ENCODE measurements around the gene ACTG1.
A peak's percentile ranks its signal among the peaks of the same experiment; 100 is the strongest.

ACTG1 gene

DNA sequence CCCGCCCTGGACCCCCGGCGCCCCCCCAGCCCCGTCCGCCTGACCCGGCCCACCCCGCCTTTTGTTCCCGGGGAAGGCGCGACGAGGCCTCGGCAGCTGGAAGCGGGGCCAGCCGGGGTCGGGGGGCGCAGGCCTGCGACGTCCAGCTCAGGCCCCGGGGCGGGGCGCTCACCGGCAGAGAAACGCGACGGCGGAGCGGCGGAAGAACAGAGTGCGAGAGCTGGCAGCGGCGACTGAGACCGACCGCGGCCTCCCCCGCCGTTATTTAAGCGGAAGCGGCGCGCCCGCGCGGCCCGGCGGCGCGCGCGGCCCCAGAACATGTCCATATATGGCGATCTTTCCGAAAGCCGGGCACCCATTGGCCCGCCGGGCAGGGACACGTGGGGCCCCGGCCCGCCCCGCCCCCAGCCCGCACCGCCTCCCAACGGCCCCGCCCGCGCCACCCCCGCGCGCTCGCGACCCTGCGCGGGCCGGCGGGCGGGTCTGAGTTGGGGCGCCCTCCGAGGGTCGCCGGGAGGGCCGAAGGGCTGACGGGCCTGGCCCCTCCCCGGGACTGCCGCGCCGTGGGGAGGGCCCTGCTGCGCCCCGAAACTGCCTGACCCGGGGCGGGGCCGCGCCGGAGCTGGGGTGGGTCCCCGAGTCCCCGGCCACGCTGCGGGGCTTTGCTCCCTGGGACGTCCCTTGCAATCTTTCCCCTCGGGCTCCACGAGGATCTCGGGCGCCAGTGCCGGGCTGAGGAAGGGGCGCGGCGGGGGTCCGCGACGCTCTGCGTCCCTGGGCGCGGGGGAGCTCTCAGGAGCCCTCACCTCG, at the start of gene ACTG1:
TSS of gene ACTG1 (minus strand) at position 238 of the 810 bp plus-strand sequence. CDS start 445 bp downstream, outside the sequence.
- peak; percentile 83 for DNase-seq (ENCODE audit: low read depth)

DNA sequence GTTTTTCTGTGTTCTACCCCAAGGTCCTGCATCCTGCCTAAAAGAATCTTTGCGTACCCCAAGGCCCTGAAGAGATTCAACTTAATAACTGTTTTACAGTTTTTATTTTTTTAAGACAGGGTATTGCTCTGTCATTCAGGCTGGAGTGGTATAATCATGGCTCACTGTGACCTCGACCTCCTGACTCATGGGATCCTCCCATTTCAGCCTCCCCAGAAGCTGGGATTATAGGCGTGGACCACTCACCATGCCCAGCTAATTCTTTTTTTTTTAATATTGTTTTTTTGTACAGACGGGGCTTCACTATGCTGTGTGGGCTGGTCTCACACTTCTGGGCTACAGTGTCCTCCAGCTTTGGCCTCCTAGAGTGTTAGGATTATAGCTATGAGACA, 48.9 kb upstream of the ACTG1 start:
- DNase-seq (ENCODE audit: low read depth), result no peak

DNA sequence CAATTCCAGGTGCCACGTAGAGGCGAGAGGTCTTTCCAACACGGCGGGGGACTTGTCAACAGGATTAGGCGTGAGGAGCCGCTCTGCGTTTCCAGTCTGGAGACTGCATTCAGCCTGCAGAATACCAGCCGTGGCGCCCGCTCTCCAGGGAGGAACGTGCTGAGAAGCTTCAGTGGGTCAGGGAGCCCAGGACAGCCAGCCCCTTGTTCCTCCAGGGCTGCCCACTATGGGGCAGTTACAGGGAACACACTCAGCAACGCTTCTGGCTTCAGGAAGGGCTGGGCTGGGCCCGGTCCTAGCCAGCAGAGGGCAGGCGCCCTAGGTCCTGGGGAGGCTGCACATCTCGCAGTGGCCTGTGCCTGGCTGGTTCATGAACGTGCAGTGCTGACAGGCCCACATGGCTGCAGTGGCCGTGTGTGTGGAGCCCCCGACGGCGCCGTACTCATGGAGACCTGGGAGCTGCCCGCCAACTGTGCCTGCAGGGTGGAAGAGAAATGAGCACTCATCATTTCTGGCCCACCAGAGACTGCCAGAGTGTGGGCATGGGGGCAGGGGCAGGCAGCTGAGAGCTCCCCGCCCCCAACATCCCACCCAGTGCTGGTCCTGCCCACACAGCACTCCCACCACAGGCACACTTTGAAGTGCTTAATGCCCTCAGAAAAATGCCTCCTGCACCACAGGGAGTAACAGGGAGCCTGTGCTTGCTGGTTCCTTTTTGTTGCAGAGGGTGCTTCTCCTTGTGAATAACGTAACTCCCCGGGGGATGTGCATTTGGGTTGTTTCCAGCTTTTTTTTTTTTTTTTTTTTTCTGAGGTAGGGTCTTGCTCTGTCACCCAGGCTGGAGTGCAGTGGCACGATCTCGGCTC, 46.6 kb upstream of the ACTG1 start:
- no peak for DNase-seq (ENCODE audit: low read depth)

DNA sequence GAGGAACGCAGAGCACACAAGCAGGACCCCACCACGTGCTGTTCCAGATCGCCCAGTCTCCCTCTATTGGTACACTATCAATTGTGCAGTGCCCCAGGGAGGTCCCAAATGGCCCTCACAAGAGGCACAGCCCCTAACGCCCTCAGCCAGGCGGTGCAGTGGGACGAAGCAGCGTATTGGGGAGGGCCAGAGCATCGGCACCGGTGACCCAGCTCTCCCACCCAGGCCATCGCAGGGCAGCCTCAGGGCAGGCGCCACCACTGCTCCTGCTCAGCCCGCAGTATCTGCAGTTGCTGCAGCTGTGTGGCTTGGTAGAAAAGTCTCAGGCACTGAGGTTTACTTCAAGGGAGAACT, 45.5 kb upstream of the ACTG1 start:
- DNase-seq (ENCODE audit: low read depth), result no peak

DNA sequence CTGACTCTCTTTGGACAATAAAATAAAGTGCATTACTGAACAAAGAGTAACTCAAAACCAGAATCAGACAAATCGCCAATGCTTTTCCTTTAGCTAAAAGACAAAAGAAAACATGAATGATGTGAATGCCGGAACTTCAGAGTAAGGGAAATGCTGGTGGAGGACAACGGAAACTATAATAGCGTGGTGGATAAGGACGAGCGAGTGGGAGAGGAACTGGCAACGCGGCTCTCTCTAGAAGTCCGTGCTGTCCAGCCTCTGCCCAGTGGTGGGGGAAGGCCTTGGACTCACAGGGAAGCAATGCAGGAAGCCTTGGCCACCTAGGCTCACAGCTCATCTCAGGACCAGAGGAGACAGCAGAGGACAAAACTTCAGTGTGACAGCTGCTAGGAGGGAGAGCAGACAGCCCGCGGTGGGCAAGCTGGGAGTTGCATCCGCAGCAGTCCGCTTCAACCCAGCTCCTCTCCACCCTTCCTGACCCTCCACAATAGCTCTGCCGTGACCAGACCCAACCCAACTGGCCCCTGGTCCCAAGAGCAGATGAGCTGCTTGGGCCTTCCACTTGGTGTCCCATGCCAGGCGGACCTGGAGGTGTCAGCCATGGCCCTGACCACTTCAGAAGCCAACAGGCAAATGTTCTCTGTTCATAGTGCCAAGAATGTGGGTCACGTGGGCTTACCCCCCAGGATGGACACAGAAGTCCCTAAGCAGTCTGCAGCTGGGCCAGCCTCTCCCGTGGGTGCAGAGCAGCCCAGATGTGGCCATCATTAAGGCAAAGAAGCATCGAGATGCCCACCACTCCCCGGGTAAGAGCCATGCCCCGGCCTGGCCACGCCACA, 44.9 kb upstream of the ACTG1 start:
- DNase-seq (ENCODE audit: low read depth), result no peak

DNA sequence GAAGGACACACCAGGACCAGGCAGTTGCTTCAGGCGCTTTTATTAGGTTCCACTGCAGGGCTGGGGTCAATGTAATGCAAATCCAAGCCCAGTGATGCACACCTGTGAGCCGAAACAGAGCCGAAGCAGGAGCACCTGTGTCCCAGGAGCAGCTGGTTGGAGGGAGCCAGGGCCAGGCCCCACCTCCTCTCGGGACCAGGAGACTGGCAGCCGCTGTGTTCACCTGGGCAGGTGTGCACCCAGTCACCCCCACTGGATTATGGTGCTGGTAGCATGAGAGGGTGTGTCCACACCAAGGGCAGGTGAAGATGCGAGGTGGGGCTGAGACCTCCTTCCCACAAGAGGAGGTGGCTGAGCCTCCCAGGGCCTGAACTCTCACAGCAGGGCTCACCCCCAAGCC, 44.3 kb upstream of the ACTG1 start:
- DNase-seq (ENCODE audit: low read depth), result no peak

DNA sequence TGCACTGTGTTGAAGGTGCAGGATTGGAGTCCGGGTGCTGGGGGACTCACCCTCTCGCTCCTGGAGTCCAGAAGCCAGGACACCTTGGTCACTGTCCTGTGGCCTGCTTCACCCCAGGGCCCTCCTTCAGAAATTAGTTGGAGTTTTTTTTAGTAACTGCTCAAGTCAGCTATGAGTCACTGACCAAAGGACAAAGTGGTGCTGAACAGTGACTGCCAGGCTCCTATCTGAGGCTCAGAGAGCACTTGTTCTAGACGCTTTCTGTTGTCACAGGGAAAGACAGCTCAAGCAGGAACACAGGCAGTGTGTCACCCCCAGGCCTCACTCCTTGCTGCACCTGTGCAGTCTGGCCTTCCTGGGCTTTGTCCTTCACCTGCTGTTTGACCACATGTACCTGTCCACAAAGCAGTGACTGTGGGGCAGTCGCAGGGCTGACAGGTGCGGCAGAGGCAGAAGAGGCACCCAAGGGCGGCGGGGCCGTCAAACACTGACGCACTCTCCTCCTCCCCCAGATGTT, 43.6 kb upstream of the ACTG1 start:
- no peak for DNase-seq (ENCODE audit: low read depth)

DNA sequence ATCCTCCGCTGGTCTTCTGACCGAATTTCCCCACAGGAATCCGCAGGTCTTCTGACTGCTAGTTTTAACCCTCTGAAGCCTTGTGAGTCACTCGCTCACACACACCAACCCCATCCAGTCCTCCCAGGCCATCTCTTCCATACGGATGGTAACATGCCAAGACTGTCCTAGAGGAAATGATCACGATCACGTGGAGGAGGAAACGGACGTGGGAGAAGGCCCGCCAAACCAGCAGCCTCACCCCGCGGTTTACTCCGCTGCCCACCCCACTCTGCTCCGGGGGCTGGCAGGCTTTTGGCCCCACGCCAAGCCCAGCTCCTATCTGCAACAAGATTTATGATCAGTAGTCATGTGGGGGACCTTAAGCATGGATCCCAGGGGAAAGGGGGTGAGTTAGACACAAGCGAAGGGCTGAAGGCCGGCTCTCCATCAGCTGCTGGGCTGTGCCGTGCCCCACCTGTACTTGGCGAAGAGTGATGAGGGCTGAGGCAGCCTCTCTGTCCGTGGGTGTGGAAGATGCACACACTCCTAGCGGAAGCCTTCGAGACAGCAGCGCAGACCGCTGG, 41.1 kb upstream of the ACTG1 start:
- DNase-seq (ENCODE audit: low read depth), result no peak

DNA sequence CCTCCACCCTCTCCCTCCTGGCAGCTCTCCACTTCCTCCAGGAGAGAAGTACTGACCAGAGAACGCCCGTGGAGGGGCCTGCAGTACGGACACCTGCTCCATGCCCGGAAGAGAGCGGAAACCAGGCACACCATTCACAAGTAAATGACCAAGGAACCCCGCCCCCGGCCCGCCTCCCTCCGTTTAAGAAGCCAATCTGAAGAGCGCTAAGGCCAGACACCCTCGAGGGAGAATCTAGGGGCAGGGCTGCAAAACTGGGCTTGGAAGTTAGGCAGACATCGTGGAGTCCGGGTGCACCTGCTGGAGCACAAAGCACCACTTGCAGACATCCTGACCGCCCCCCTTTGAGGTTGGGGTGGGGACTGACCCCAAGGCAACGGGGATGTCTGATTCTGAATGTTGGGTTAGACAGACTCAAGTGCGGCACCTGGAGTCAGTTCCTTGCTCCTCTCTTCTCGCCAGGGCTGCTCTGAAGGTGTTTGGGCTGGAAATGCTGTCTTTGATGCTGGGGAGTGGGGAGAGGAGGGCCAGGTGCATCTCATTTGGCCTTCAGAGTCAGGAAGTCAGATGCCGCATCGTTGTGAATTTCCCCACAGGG, 40.5 kb upstream of the ACTG1 start:
- peak; percentile 70 for DNase-seq (ENCODE audit: low read depth)

DNA sequence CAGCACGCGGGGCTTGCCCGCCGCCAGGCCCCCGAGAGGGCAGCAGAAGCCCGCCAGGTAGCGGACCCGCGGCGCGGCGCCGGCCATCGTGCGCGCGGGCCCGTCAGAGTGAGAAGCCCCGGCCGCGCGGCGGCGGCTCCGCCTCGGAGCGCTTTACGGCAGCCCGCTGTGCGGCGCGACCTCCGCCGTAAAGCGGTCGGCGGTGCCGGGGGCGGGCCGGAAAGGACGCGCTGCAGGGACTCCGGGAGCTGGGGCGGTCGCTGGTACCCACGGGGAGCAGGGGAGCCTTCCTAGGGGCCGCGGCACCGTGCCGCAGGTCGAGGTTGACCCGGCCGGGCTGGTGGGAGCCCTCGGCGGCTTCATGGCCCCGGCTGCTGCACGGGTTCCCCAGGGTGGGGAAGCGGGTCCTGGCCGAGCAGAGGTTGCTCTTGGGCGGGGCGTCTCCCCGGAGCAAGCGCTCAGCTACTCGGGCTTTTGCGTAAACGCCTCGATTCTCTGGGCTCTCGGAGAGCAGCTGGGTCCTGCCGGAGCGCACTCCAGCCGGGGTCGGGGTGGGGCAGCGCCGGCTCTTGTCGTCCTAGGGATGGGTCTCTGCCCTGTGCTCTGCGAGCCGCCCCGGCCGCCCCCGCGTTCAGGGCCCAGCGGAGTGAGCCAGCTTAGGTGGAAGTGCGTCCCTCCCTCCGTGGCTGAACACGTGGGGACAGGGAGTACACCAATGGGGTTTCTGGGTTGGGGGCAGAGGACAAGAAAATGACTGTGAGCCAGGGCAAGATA, 39.8 kb upstream of the ACTG1 start, which contains the start of gene FAAP100:
TSS of gene FAAP100 (minus strand) at position 110 of the 774 bp plus-strand sequence. CDS start at position 87, 23 bp downstream.
- DNase-seq (ENCODE audit: low read depth), result peak; percentile 72

DNA sequence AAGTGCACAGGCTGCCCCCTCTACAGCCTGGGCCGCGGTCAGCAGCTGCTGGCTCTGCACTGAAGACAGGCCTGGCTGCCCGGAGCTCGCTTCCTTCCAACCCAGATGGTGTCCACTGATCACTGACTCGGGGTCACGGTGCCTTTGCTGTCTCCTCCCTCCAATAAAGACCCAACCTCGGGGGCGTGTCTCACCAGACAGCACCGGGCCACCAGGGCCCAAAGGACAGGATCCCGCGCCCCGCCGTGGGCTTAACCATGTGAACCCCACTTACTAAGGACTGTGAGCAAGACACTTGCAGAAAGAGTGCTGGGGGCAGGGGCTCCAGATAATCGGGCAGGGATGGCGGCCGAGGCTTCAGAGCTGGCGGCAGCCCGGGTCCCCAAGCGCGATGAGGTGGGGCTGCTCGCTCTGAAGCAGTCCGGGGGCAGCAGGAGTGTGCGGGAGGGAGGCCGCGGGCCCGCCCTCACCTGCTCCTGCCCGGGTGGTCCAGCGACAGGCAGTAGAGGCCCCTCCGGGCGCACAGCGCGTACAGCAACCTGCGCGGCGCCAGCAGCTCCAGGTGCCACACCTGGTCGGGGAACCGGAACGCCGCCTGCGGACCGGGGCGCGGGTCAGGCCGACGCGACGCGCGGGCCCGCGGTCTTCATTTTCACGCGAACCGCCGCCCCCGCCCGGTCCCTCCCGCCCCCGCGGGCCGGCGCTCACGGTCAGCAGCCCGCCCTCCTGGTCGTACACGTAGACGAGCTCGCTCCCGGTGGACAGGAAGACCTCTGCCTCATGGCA, 39.1 kb upstream of the ACTG1 start:
- DNase-seq (ENCODE audit: low read depth), result no peak

DNA sequence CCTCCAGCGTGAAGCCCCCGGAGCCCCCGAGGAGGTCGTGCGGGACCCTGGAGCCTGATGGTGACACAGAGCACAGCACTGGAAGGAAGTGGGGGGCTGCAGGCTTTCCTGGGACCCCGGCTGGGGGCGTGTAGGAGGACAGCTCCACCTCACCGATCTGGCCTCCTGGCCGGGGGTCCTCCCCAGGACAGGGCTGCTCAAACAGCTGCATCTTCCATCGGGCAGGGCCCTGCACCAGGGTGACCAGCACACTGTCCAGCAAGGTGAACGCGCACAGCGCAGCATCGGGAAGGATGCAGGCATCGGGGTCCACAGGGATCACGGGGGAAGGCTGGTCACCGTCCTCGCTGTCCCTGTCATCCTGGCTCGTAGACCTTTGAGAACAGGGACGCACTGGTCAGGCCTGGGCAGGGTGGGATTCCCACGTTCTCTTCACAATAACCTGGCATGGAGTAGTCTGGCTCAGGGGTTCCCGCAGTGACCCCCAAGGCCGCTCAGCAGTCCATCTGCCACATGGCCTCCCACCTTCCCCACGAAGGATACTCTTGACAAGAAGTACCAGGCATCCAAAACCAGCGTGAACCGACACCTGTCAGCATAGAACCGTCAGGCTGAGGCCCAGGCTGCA, 38.3 kb upstream of the ACTG1 start:
- no peak for DNase-seq (ENCODE audit: low read depth)

DNA sequence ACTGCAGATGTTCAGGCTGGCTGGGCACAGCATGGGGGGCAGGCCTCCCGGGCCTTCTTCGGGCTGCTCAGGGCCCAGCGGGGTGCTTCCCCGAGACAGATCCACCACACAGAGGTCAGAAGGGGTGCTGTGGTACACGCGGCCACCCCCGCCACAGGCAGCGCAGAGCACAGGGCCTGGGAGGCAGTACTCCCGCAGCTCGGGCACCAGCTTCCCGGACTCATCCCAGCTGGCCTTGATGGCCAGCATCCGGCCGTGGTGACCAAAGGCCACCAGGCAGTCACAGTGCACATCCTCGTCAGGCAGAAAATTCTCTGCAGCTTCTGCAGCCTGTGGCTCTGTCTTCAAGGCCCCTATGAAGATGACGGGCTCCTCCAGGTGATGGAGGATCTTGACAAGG, 37.7 kb upstream of the ACTG1 start:
- no peak for DNase-seq (ENCODE audit: low read depth)

DNA sequence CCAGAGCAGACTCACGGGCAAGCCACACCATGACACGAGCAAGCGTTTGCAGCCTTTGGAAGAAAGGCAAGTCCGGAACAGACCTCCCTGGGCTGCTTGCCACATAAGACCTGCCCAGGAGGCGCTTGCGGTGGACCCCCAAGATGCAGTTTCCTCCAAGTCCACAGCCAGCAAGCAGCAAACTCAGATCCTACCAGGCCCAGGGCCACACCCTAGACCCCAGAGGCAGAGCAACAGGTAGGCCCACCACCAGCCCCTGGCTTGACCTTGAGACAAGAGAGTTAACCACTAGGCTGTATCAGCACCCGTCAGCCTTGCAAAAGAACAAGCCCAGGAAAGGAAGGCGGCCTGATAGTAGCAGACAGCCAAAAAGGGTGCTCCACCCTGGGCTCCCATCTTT, 37.2 kb upstream of the ACTG1 start:
- no peak for DNase-seq (ENCODE audit: low read depth)

DNA sequence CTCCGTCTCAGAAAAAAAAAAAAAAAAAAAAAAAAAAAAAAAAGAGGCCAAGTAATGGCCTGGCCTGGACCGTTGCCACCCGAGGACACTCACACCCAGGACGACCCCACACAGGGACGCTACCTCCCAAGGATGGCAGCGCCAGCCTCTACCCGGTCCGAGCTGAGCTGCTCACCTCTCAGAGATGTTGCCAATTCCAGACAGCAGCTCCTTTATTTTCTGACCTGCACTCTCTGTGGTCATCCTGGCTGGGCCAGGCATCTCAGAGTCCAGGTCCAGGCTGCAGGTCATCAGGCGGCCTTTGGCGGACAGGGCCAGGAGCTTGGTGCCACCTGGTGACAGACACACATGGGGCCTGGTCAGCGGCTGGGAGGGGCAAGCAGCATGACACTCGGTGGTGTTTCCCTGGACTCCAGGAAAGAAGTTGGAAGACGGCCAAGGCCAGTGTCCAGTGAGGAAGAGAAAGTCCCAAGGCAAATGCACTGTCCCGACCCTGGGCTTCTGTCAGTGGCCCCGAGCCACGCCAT, 36.5 kb upstream of the ACTG1 start:
- no peak for DNase-seq (ENCODE audit: low read depth)

DNA sequence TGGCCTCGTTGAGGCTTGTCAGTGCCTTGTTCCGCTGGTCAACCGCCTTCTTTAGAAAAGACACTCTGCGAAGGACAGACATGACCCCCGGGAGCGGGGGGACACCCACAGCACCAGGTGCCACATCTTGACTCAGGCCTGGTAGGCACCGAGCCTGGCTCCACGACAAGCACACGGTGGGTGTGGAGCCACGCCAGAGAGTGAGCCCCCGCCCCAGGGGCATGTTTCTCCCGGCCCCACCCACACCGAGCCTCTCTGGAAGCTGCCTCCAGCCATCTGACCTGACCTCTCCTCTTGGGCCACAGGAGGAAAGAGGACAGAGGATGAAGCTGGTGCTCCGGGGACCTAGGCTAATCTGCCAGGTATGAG, 35.0 kb upstream of the ACTG1 start:
- DNase-seq (ENCODE audit: low read depth), result no peak

DNA sequence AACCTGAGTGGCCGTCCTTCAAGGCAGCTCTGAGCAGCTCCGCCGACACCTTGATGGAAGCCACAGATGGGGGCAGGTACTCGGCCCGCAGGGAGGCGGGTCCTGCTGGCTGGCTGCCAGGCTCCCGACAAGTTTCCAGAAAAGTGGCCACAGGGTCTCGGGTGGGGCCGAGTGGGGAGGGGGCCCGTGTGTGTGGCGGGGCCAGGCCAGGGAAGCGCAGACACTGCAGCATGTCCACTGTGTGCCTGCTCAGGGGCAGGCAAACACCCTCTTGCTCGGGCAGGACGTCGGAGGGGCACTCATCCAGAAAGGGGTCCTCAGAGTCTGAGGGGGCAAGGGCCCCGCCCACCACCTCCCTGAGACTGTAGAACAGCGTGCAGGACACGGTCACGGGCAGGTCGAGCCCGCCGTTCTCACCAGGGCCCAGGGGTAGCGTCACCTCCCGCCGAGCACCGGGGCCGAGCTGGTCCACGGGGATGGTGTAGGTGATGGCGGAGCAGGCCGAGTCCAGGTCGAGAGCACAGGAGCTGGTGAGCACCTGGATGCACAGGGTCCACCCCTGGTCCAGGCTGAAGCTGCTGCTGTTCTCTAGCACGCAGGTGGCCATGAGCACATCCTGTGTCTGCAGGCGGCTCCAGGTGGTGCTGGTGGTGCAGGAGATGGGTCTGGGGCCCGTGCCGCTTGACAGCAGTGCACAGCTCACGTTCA, 34.5 kb upstream of the ACTG1 start:
- no peak for DNase-seq (ENCODE audit: low read depth)

All from stimulated activated CD8-positive, alpha-beta memory T cell treated with anti-CD3 and anti-CD28 coated beads, Interleukin-4, amount 100 ng/mL, for 24 hours (primary cell).